Testis (tissue), 3 donors: ENCODE data around the gene KIF4B. TPM values are rescaled to one million over a fixed set of nuclear protein-coding genes. Genes with fewer than 3 reads are reported as not detected.

Experiments used
- DNase-seq: peaks from one replicate; pipeline ENCODE4 v3.0.0-alpha.2; 2019
- H3K27ac ChIP-seq, 2 donors: fragments of 200-600 bp; sonication (generic); one replicate each; pipeline ENCODE4 v1.5.1; 2019
- H3K27me3 ChIP-seq: fragments of 200-600 bp; sonication (generic); one replicate; pipeline ENCODE4 v1.5.1; 2019
- H3K36me3 ChIP-seq: fragments of 200-600 bp; sonication (generic); one replicate; pipeline ENCODE4 v1.5.1; 2017; ENCODE audit warnings: low read depth; ENCODE audit errors: missing control alignments
- H3K4me1 ChIP-seq: fragments of 200-600 bp; sonication (generic); one replicate; pipeline ENCODE4 v1.5.1; 2019
- H3K4me3 ChIP-seq, 2 donors: fragments of 200-600 bp; sonication (generic); one replicate each; pipeline ENCODE4 v1.5.1; 2017 to 2019
- H3K9me3 ChIP-seq: fragments of 200-600 bp; sonication (generic); one replicate; pipeline ENCODE4 v1.5.1; 2017
- CTCF ChIP-seq, 3 experiments: fragments of 450-650 bp in 2 of 3; fragments of 200-600 bp in 1 of 3; sonication (generic) in 1 of 3; IDR thresholded peaks; one replicate each; pipeline ENCODE4 v1.5.1; 2016 to 2019; ENCODE audit warnings: antibody characterized with exemption in 3 of 3, mild to moderate bottlenecking in 2 of 3, moderate library complexity in 1 of 3
- POLR2A ChIP-seq: fragments of 450-650 bp; IDR thresholded peaks from one replicate; pipeline ENCODE4 v1.6.1; 2017; ENCODE audit warnings: antibody characterized with exemption, mild to moderate bottlenecking, moderate library complexity
- WGBS, 2 donors: methylation state at CpG; one replicate each; pipeline ENCODE4 v1.1.5; 2018; 5-methylcytosine and 5-hydroxymethylcytosine counted together
- intact Hi-C: fragments of 100-400 bp; cut with DNase I; formaldehyde crosslinking; loops from one replicate; pipeline ENCODE4 v1.15.1; 2023; ENCODE audit warnings: low total_unique reads
- polyA plus RNA-seq: library from polyadenylated mRNA; stranded (reverse); fragments of 350-450 nt; fragmentation: Illumina TruSeq; extraction: RNeasy Lipid Tissue Mini Kit (QIAGEN cat#74804); gene quantifications from one replicate; pipeline ENCODE4 v1.2.3, GENCODE V29; 2014; ENCODE audit warnings: low read depth, low replicate concordance; ENCODE audit not compliant: insufficient read depth
- total RNA-seq, 2 donors: library from RNA; depleted of rRNA; stranded (reverse); fragments of >200 nt; gene quantifications; one replicate each; pipeline ENCODE4 v1.2.3, GENCODE V29; 2016

The KIF4B gene
- total and polyA plus RNA-seq, 3 donors from 2014 or later, result 3.0 to 10.6 (median 6.6) TPM

GRCh38 chr5:155056644-155057269, 43.2 kb downstream of the KIF4B start:
- Histone ChIP-seq H3K36me3 (no peaks in the 10 kb centered on the region), H3K9me3 (no peaks in the 10 kb centered on the region), H3K27ac (no peak overlapping the region), H3K27me3 (no peaks in the 10 kb centered on the region), H3K4me1 (no peaks in the 10 kb centered on the region), H3K4me3 (no peak overlapping the region)
- intact Hi-C loops, result no loop called here
- WGBS, 2 donors, result 71 to 76% methylated on average over 8 of the region's 8 CpGs
- no peak for DNase-seq
- TF ChIP-seq POLR2A (no peak), CTCF (IDR thresholded peaks at IDR 0.05) (no peak)

- no peak for TF ChIP-seq CTCF (IDR thresholded peaks at IDR 0.05)
- TF ChIP-seq POLR2A, result no peak
- no peaks in the 10 kb centered on the region for H3K4me1 ChIP-seq
- no peak overlapping the region for H3K27ac ChIP-seq
- no peaks in the 10 kb centered on the region for H3K36me3 ChIP-seq
- H3K9me3 ChIP-seq, result no peaks in the 10 kb centered on the region
- intact Hi-C loops, result no loop called here
- 94 to 96% methylated on average over 1 of the region's 1 CpG for WGBS, 2 donors
- H3K27me3 ChIP-seq, result no peaks in the 10 kb centered on the region
- no peak overlapping the region for H3K4me3 ChIP-seq
- no peak for DNase-seq
Observed at GRCh38 chr5:155057626-155058025, 44.1 kb downstream of the KIF4B start.

GRCh38 chr5:155064580-155064979, 51.0 kb downstream of the KIF4B start:
- TF ChIP-seq POLR2A (no peak), CTCF (IDR thresholded peaks at IDR 0.05) (no peak)
- 79% methylated on average over 6 of the region's 6 CpGs for WGBS, 2 donors
- DNase-seq, result no peak
- intact Hi-C loops, result no loop called here
- no peak overlapping the region for H3K4me3 ChIP-seq
- H3K27me3 ChIP-seq, result no peaks in the 10 kb centered on the region
- no peak overlapping the region for H3K27ac ChIP-seq
- H3K9me3 ChIP-seq, result no peaks in the 10 kb centered on the region
- no peaks in the 10 kb centered on the region for H3K4me1 ChIP-seq
- no peaks in the 10 kb centered on the region for H3K36me3 ChIP-seq

GRCh38 chr5:155066886-155067595, 53.5 kb downstream of the KIF4B start:
- DNase-seq, result no peak
- H3K4me3 ChIP-seq, result no peak overlapping the region
- H3K27ac ChIP-seq, result no peak overlapping the region
- no peaks in the 10 kb centered on the region for H3K36me3 ChIP-seq
- no peaks in the 10 kb centered on the region for H3K9me3 ChIP-seq
- H3K4me1 ChIP-seq, result no peaks in the 10 kb centered on the region
- no peak for TF ChIP-seq CTCF (IDR thresholded peaks at IDR 0.05)
- TF ChIP-seq POLR2A, result no peak
- intact Hi-C loops, result no loop called here
- 88 to 97% methylated on average over 9 of the region's 9 CpGs for WGBS, 2 donors
- H3K27me3 ChIP-seq, result no peaks in the 10 kb centered on the region

Other genes with a start within 250 kb of the KIF4B start
- 10 to 100 TPM; 54.7 to 76.8 TPM for gene FAXDC2, start 163.2 kb upstream of the KIF4B start, total RNA-seq
- 32.5 TPM for gene FAXDC2, start 163.2 kb upstream of the KIF4B start, polyA plus RNA-seq
- 100 to 1,000 TPM; 103 to 106 TPM for gene CNOT8, start 155.1 kb upstream of the KIF4B start, total RNA-seq
- 67.6 TPM for gene CNOT8, start 155.1 kb upstream of the KIF4B start, polyA plus RNA-seq
- gene GEMIN5, start 75.5 kb upstream of the KIF4B start, total RNA-seq, result 10 to 100 TPM; 24.1 to 24.7 TPM
- gene GEMIN5, start 75.5 kb upstream of the KIF4B start, polyA plus RNA-seq, result 15.8 TPM
- gene MRPL22, start 72.7 kb upstream of the KIF4B start, total RNA-seq, result 10 to 100 TPM; 28.1 to 42.6 TPM
- 81.4 TPM for gene MRPL22, start 72.7 kb upstream of the KIF4B start, polyA plus RNA-seq